ENCODE data around the gene TRMT5.

TRMT5 gene

GRCh38 chr14:60980811-60981632 lies at the start of gene TRMT5, which contains the start of gene SLC38A6:
TSS of gene TRMT5 (minus strand) at chr14:60981079. CDS start at chr14:60980973, 106 bp downstream.
TSS of gene SLC38A6 (plus strand) at chr14:60981245. CDS start at chr14:60981278, 33 bp downstream.
- TF ChIP-seq JUND (IDR thresholded peaks at IDR 0.05; ENCODE audit: low read depth) = no peak
- DNase-seq (ENCODE audit: low read depth in 1 of 2, low spot score in 1 of 2) = peak; percentile 76 to 97
- in situ Hi-C loops (cut with HindIII; ENCODE audit: low pct_unique_long_range_greater_than_20kb, low sequenced_read_pairs) = no loop called here

- DNase-seq (ENCODE audit: low read depth in 1 of 2, low spot score in 1 of 2) = no peak
- in situ Hi-C loops (cut with HindIII; ENCODE audit: low pct_unique_long_range_greater_than_20kb, low sequenced_read_pairs) = no loop called here
- TF ChIP-seq JUND (IDR thresholded peaks at IDR 0.05; ENCODE audit: low read depth) = no peak
These were observed 45.6 kb upstream of the TRMT5 start for GRCh38 chr14:61026526-61026925.

GRCh38 chr14:61025251-61026223 lies 44.7 kb upstream of the TRMT5 start:
- in situ Hi-C loops (cut with HindIII; ENCODE audit: low pct_unique_long_range_greater_than_20kb, low sequenced_read_pairs) = no loop called here

GRCh38 chr14:61019537-61019936 lies 38.7 kb upstream of the TRMT5 start:
- no peak for DNase-seq (ENCODE audit: low read depth in 1 of 2, low spot score in 1 of 2)
- in situ Hi-C loops (cut with HindIII; ENCODE audit: low pct_unique_long_range_greater_than_20kb, low sequenced_read_pairs) = no loop called here
- TF ChIP-seq JUND (IDR thresholded peaks at IDR 0.05; ENCODE audit: low read depth) = no peak

More at GRCh38 chr14:61025251-61026223, 44.7 kb upstream of the TRMT5 start:
- no peak for TF ChIP-seq JUND (IDR thresholded peaks at IDR 0.05; ENCODE audit: low read depth)
- DNase-seq (ENCODE audit: low read depth in 1 of 2, low spot score in 1 of 2) = peak; percentile 46 to 86

GRCh38 chr14:61003571-61003970 lies 22.7 kb upstream of the TRMT5 start:
- no peak for TF ChIP-seq JUND (IDR thresholded peaks at IDR 0.05; ENCODE audit: low read depth)
- in situ Hi-C loops (cut with HindIII; ENCODE audit: low pct_unique_long_range_greater_than_20kb, low sequenced_read_pairs) = no loop called here
- DNase-seq (ENCODE audit: low read depth in 1 of 2, low spot score in 1 of 2) = no peak

- in situ Hi-C loops (cut with HindIII; ENCODE audit: low pct_unique_long_range_greater_than_20kb, low sequenced_read_pairs) = no loop called here
These were observed 18.7 kb upstream of the TRMT5 start for GRCh38 chr14:60999536-60999935.

GRCh38 chr14:60998617-60999016 lies 17.7 kb upstream of the TRMT5 start:
- in situ Hi-C loops (cut with HindIII; ENCODE audit: low pct_unique_long_range_greater_than_20kb, low sequenced_read_pairs) = no loop called here
- no peak for TF ChIP-seq JUND (IDR thresholded peaks at IDR 0.05; ENCODE audit: low read depth)
- no peak for DNase-seq (ENCODE audit: low read depth in 1 of 2, low spot score in 1 of 2)

More at GRCh38 chr14:60999536-60999935, 18.7 kb upstream of the TRMT5 start:
- no peak for DNase-seq (ENCODE audit: low read depth in 1 of 2, low spot score in 1 of 2)
- TF ChIP-seq JUND (IDR thresholded peaks at IDR 0.05; ENCODE audit: low read depth) = no peak

- no peak for TF ChIP-seq JUND (IDR thresholded peaks at IDR 0.05; ENCODE audit: low read depth)
- in situ Hi-C loops (cut with HindIII; ENCODE audit: low pct_unique_long_range_greater_than_20kb, low sequenced_read_pairs) = no loop called here
These were observed 8.7 kb upstream of the TRMT5 start for GRCh38 chr14:60989599-60989998.

GRCh38 chr14:60986500-60986899 lies 5.6 kb upstream of the TRMT5 start:
- DNase-seq (ENCODE audit: low read depth in 1 of 2, low spot score in 1 of 2) = no peak
- no peak for TF ChIP-seq JUND (IDR thresholded peaks at IDR 0.05; ENCODE audit: low read depth)
- in situ Hi-C loops (cut with HindIII; ENCODE audit: low pct_unique_long_range_greater_than_20kb, low sequenced_read_pairs) = no loop called here

More at GRCh38 chr14:60989599-60989998, 8.7 kb upstream of the TRMT5 start:
- DNase-seq (ENCODE audit: low read depth in 1 of 2, low spot score in 1 of 2) = no peak

GRCh38 chr14:60984196-60984595 lies 3.3 kb upstream of the TRMT5 start:
- in situ Hi-C loops (cut with HindIII; ENCODE audit: low pct_unique_long_range_greater_than_20kb, low sequenced_read_pairs) = no loop called here
- DNase-seq (ENCODE audit: low read depth in 1 of 2, low spot score in 1 of 2) = no peak
- no peak for TF ChIP-seq JUND (IDR thresholded peaks at IDR 0.05; ENCODE audit: low read depth)

- no peak for TF ChIP-seq JUND (IDR thresholded peaks at IDR 0.05; ENCODE audit: low read depth)
- in situ Hi-C loops (cut with HindIII; ENCODE audit: low pct_unique_long_range_greater_than_20kb, low sequenced_read_pairs) = no loop called here
- DNase-seq (ENCODE audit: low read depth in 1 of 2, low spot score in 1 of 2) = peak in 1 of 2 experiments; percentile 22
These were observed 965 bp upstream of the TRMT5 start for GRCh38 chr14:60981633-60982455.

- no peak for TF ChIP-seq JUND (IDR thresholded peaks at IDR 0.05; ENCODE audit: low read depth)
- DNase-seq (ENCODE audit: low read depth in 1 of 2, low spot score in 1 of 2) = no peak
These were observed 3.0 kb downstream of the TRMT5 start for GRCh38 chr14:60977847-60978246.

More at GRCh38 chr14:60977847-60978246, 3.0 kb downstream of the TRMT5 start:
- in situ Hi-C loops (cut with HindIII; ENCODE audit: low pct_unique_long_range_greater_than_20kb, low sequenced_read_pairs) = no loop called here
